Daoy (cell line): Measurements from ENCODE around the gene RFC5. TPM values are rescaled to one million over a fixed set of nuclear protein-coding genes. Genes with fewer than 3 reads are reported as not detected.
A peak's percentile ranks its signal among the peaks of the same experiment; 100 is the strongest.
"Not testable (repeated sequence)": the region's sequence is repeated elsewhere in the genome, so short reads cannot be mapped to it uniquely, and the experiment has no call there.

Experiments used
- DNase-seq: peaks from one replicate; pipeline ENCODE4 v3.0.0-alpha.2; 2015; ENCODE audit warnings: low read depth
- total RNA-seq: library from RNA; depleted of rRNA; stranded (reverse); fragments of >200 nt; shearing (Covaris generic); gene quantifications from 2 replicates; pipeline ENCODE4 v1.2.3, GENCODE V29; 2014

The RFC5 gene
- total RNA-seq, 1 experiment from 2014 or later, result 57.0 TPM

DNA sequence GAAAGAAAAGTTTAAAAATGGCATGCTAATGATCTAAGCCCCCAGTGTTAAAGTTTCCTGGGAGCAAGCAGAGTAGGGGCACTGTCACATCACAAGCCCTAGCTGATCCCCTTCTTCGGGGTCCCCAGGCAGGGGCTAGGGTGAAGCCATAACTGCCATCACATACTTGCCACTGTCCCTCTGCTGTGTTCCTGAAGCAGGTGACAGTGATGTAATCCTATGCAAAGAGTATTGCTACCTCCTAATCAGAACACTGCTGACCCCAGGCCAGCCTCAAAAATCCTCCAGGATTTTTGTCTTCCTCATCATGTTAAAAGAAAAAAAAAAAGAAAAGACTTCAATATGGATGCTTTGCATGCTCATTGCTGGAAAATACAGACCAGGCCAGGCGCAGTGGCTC, 1.2 kb upstream of the RFC5 start:
- no peak for DNase-seq

DNA sequence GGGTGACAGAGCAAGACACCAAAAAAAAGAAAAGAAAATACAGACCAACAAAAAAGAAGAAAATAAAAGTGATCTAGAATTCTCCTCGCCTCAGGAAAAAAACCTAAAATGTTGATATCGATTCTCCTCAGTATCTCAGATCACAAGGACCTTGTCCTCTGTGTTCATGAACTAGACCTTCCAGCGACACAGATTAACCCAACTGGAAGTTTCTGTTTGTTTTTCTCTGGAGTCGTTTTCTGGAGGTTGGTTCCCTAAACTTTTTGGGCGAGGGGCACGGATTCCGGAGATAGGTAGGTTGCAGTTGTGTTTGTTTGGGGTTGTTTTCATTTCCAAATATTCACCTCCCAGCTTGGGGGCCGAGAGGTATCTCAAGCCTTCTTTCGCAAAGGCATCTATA, 559 bp upstream of the RFC5 start:
- DNase-seq, result no peak

DNA sequence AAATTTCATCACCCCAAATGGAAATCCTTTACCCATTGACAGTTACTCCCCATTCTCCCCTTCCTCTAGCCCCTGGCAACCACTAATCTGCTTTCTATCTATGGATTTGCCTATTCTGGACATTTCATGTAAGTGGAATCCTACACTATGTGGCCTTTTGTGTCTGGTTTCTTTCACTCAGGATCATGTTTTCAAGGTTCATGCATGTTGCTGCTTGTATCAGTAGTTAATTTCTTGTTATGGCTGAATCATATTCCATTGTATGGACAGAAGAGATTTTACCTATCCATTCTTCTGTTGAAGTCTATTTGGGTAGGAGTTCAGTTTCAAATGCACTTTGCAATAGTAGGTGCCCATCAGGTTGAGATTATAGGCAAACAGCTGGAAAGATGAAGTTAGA, 1.4 kb downstream of the RFC5 start:
- DNase-seq, result no peak

DNA sequence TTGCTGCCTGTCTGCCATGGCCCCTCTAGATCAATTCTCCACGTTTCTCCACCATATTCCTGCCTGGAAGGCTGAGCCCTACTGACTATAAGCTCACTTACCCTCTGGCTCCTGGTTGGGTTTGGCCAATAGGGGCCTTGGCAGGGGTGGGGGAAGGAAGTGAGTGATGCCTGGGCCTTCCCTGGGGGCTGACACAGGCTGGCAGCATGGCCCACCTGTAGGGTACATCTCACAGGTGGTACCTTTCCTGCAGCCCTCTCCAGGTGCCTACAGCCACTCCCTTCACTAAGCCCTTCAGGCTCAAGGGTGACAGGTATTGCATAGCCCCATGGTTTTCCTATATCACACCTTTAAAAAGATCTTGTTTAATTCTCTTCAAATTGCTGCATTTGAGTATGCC, 3.5 kb downstream of the RFC5 start:
- DNase-seq, result no peak

DNA sequence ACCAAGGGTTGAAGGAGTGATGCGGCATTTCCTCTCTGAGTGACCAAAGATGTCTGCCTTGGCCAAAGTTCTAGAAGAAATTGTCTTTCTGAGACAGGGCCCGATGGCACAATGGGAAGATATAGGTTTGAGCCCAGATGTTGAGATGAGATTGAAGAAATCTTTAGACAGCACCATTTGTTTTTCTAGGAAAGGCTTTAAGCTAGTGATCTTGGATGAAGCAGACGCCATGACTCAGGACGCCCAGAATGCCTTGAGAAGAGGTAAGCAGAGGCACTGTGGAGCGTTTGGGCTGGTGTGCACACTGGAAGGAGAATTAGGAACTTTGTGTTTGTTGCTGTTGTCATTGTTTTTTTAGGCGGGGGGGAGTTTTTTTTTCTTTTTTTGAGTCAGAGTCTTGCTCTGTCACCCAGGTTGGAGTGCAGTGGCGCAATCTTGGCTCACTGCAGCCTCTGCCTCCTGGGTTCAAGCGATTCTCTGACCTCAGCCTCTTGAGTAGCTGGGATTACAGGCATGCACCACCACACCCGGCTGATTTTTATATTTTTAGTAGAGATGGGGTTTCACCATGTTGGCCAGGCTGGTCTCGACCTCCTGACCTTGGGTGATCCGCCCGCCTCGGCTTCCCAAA, 5.7 kb downstream of the RFC5 start:
- not testable (repeated sequence) for DNase-seq

DNA sequence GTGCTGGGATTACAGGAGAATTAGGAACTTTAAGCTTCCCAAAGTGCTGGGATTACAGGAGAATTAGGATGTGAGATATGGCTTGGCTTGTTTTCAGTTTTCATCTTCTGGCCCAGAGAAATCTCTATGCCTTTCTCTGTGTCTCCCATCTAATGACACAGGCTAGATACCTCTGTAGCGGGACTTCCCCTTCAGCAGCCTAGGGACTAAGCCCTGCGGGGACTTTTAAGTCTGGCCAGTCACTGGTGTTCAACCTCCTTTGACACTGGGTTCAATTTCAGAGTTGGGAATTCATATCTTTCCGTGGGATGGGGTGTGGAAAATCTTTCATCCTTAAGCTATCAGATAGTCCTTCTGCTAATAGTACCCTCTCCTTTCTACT, 6.2 kb downstream of the RFC5 start:
- DNase-seq, result no peak

DNA sequence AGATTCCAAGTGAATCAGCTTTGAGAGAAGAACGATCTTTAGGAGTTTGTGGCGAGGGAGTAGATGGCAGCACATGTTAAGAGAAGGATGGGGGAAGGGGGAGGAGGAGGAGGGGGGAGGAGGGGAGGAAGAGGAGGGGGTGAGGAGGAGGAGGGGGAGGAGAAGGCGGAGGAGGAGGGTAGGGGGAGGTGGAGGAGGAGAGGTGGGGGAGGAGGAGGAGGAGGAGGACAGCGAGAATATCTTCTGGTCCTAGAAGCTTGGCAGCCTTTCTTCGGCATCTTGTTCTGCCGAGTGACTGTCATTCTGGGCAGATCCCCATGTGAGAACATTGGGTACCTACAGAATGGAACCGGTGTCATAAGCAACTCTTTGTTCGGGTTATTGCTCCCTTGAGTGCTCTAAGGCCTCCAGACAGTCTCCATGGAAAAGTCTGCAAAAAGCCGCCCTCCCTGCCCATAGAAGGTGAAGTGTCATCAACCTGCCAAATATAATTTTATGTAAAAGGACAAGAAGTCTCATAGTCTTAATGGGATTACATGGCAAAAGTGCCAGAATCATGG, 6.9 kb downstream of the RFC5 start:
- no peak for DNase-seq

DNA sequence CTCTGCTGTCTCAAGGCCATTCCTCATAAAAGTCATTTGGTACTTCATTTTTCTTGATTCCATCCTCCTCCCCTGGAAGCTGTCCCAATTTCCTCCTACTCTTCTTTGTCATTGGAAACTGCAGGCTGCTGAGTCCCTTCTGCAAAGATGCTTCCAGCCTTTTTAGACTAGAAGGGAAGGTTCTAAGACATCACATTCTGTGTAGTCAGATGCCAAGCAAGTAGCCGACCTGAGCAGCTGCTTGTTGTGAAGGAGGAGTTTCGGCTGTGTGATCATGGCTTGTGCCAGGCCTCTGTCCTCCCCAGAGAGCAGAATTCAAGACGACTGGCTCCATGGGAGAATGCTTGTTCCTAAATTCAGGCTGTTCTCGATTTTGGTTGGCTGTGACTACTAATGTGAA, 8.7 kb downstream of the RFC5 start:
- DNase-seq, result no peak

DNA sequence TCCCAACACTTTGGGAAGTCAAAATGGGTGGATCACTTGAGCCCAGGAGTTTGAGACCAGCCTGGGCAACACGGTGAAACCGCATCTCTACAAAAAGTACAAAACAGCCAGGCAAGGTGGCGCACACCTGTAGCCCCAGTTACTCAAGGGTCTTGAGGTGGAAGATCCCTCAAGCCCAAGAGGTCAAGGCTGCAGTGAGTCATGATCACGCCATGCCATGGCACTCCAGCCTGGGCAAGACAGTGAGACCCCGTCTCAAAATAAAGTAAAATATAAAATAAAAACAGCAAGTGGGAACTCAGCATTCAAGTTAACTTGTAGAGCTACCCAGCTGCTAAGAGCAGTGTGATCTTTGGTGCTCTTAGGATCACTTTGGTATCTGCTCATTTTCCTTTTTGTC, 12.7 kb downstream of the RFC5 start:
- no peak for DNase-seq

DNA sequence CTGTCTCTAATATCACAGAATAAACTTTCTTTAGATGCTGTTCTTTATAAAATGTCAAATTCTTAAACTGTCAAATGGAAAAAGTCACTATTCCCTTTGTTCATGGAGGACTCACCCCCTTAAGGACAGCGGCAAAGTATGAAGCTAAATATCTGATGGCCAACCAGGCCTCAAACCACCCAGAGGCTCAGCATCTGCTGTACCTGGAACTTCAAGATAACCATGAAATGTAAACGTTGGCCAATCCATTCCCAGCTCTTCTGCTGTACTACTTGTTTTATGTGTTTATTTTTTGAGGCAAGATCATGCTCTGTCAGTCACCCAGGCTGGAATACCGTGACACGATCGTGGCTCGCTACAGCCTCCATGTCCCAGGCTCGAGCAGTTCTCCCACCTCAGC, 15.7 kb downstream of the RFC5 start:
- DNase-seq, result no peak

DNA sequence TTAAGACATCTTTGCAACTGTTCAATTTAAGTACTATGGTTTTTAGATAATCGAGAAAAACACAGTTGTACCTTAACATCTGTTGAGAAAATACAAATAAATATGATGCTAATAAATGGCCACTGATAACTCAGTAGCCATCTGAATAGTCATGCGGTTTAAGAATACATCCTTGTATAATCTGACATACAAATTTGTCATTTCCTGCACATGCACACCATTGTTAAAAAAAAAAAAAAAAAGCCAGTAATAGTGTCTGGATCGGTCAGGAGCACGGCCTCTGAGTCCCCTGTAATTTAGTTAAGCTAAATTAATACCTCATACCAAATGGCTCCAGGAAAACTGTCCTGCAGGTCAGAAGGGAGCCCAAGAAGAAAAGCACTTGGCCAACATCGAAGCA, 16.8 kb downstream of the RFC5 start:
- DNase-seq, result no peak

DNA sequence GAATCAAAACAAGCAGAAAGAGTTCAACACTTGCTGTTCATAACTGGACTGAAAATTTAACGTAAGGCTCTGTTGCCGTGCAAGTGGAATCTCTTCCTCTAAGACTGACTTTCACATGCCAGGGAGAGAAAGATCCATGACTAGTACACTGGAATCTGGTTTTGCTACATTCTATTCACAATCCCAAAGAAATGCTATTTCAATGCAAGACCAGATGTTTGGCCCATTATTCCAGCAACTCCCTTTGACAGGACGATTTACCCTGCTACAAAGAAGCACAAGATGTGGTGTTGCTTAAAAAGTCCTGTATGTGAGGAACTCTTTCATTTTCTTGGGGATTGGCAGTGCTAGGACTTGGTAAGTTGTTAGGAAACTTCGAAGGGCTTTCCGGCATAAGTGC, 17.4 kb downstream of the RFC5 start:
- DNase-seq, result no peak

DNA sequence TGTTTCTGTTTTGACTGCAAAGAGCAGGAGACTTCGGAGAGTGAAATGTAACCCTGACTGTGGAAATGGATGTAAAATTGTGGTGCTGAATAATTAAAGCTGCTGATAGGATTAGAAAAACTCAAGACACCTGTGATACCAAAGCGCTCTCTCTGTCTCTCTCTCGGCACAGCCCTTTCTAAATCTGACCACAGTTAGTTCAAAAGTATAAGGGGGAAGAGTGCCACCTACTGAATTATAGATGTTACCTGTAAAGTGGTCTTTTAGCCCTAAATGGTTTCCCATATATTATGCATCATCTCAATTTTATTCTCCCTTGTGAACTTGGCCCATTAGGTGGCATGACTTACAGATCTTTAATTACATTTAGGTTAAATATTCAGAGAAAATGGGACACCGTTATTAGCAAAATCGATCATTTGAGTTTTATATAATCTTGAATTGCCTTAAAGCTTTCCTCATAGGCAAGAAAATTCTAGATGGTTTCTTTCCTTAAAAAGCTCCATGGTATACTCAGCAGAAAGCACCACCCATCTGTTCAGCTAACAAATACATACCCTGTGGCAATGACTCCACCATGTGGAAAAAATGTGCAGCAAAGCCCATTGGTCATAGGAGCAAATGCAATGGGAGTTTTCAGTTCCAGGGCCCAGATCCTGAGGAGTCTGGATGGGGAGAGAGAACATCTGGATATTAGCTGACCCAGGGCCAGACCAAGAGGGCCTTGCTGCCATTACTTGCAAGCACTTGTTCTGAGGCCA, 18.1 kb downstream of the RFC5 start:
- DNase-seq, result peak; percentile 37

DNA sequence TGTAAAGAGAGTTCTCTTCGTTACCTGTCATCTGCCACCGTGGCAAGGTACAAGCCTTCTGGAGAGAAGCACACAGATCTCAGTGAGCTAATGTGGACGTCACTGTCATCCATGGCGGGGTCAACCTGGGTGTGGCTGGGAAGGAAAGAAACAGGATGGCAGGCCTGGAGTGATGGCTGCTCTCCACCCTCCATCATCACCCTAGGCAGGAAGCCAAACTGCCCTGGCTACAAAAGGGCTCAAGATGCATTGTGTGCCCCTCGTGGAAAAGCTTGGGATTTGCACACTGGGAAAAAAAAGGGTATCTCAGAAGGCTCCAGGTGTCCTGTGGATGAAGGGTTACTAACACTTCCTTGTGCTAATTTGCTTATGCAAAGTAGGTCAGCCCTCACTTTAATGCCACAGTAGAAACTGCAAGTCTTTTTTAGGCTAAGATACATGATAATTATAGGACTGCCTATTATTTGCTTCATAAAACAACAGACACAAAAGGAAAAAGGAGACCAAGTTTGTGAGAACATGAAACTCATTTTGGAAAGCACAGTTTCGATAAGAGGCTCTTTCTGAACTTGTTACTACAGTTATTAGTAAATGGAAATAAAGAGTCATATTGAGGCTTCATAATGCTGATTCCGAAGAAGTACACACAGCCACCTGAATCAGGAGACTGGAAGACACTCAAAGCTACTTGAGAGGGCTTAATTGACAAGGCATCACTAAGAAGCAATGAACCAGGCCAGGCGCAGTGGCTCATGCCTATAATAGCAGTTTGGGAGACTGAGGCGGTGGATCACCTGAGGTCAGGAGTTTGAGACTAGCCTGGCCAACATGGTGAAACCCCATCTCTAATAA, 18.9 kb downstream of the RFC5 start:
- peak; percentile 48 for DNase-seq

DNA sequence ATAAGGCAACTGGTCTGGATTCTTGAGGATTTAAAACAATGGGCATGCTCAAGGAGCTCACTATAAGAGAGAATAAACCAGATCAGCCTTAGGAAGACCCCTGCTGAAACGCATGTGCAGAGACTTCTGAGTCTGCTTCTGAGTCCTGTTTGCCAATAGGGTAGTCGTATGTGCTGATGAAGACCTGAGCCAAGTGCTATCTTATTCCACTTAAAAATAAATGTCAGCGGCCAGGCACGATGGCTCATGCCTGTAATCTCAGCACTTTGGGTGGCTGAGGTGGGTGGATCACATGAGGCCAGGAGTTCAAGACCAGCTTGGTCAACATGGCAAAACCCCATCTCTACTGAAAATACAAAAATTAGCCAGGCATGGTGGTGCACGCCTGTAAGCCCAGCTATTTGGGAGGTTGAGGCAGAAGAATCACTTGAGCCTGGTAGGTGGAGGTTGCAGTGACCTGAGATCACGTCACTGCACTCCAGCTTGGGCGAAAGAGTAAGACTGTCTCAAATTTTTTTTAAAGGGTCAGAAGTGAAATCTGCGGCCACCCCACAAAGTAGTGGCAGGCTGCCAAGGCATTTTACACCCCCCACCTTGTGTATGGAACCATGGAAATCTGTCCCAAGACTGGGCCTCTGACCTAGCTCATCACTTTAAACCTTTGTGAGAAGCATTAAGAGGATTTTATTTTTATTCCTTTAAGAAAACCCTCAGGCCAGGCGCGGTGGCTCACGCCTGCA, 20.3 kb downstream of the RFC5 start:
- no peak for DNase-seq

DNA sequence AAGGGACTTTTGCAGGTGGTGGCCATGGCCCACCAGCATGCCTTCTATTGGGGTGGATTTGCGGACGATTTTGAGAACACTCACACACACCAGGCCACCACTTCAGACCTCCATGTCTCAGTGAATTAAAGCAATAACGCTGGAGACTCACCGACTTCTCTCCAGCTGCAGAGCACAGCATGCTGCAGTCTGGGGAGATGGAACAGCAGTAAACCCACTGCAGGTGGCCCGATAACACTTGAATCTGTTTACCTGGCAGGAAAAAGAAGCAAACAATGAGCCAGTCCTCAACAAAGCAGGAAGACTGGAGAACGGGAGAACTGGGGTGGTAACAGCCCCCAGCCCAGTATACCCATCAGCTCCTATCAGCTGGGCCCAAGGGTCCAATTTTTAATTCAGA, 21.6 kb downstream of the RFC5 start:
- no peak for DNase-seq

DNA sequence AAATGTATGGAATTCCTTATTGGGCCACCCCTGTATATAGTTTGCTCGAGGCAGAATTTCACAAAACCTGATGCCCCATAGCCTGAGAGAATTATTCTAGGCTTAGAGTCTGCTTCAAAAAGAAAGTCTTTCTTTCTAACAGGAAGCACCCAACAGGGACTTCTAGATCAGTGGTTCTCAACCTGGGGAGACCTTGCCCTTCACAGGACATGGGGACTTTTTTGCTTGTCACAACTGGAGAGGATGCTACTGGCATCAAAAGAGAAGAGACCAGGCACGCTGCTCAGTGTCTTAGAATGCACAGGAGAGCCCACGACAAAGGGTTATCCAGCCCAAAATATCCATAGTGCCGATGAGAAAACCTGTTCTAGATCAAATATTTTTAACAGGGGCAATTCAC, 25.6 kb downstream of the RFC5 start:
- DNase-seq, result no peak

DNA sequence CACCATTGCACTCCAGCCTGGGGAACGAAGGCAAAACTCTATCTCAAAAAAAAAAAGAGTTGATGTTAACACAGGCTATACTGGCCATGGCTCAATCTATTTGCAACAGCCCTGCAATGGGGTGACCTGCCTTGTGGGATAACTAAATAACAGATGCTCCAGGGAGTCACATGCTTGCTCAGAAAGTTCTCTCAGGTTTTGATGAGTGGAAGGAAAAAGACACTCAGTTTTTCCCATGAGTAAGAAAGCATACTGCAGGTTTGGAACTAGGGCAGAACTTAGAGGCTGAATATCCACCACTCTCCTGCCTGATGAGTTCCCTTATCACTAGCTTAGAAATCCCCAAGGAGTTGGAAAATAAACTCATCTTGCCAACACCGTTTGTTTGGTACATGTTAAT, 27.6 kb downstream of the RFC5 start:
- DNase-seq, result no peak

DNA sequence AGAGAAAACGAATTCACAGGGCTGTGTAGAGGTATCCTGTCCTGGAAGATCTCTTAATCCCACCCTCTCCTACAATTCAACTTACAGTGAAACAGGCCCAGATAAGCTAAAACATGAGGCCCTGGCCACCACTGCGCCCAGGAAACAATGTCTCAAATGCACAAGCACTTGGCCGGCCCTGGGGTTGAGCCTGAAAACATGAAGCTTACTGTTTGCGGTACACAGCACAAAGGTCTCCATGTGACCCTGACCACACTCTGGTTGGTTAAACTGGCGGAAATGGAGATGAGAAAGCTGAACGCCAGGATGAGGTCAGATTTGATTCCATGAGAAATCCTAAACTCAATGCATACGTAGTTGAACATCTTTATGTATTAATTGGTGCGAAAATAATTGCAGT, 28.1 kb downstream of the RFC5 start:
- no peak for DNase-seq

DNA sequence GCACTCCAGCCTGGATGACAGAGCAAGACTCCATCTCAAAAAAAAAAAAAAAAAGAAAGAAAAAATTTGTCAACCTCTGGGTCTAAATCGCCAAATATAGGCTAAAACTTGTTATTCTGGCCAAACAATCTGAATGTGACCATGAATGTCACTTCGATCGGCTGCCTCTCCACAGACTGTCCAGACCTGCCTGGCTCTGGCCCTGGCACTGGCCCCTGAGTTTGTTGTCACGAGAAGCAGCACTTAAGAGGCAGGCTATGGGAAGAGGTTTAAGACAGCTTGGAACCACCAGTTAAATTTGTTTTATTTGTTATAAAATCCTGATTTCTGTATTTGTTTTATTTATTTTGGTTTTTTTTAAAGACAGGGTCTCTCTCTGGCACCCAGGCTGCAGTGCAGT, 29.9 kb downstream of the RFC5 start:
- no peak for DNase-seq

DNA sequence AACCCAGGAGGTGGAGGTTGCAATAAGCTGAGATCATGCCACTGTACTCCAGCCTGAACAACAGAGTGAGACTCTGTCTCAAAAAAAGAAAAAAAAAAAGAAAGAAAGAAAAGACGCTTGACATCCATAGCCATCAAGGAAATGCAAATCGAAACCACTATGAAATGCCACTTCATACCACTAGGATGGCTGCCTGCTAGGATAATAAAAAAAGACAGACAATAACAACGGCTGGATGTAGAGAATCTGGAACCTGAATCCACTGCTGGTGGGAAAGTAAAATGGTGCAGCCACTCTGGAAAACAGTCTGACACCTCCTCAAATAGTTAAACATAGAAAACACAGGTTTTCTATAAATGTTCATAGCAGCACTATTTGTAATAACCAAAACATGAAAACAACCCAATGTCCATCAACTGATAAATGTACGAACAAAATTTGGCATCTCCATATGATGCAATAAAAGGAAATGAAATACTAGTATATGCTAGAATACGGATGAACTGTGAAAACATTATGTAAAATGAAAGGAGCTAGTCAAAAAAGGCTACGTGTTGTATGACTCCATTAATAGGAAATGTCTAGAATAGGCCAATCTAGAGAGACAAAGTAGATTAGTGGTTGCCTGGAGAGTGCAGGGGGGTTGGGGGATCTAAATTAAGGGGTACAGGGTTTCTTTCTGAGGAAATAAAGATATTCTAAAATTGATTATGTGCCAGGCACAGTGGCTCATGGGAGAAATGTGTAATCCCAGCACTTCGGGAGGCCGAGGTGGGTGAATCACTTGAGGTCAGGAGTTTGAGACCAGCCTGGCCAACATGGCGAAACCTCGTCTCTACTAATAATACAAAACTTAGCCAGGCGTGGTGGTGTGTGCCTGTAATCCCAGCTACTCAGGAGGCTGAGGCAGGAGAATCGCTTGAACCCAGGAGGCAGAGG, 34.7 kb downstream of the RFC5 start:
- DNase-seq, result no peak
